H1 (cell line): Measurements from ENCODE around the gene SCAMP5. TPM values are rescaled to one million over a fixed set of nuclear protein-coding genes. Genes with fewer than 3 reads are reported as not detected.

Source experiments
- CTCF ChIA-PET: fragments of 300-600 bp; sonication (Branson Sonifier 250); formaldehyde crosslinking; loops from one replicate; lab custom pipeline; 2021; ENCODE audit not compliant: partially characterized antibody; lab: Charles Lee
- POLR2A ChIA-PET: fragments of 300-600 bp; sonication (Branson Sonifier 250); formaldehyde crosslinking; loops from one replicate; lab custom pipeline; 2021; ENCODE audit warnings: inconsistent platforms; ENCODE audit not compliant: partially characterized antibody; lab: Charles Lee
- DNase-seq, 2 experiments: peaks; one replicate each; pipeline versions ENCODE4 v3.0.0 to v3.0.0-alpha.2; 2010 to 2022; ENCODE audit warnings: low spot score in 2 of 2, low read depth in 1 of 2, mixed read lengths in 1 of 2
- FAIRE-seq: peaks from 2 replicates; lab custom pipeline; 2011; peaks lifted over from hg19 to GRCh38; lab: Jason Lieb, UNC
- H2AFZ ChIP-seq: 2 replicates; pipeline ENCODE4 v1.8.1; 2012; ENCODE audit warnings: low read length, inconsistent platforms
- H2AK5ac ChIP-seq: 2 replicates; pipeline ENCODE4 v1.6.1; 2013; ENCODE audit warnings: low read depth, low read length
- H2BK120ac ChIP-seq: replicated peaks from 2 replicates; pipeline ENCODE3; 2013; ENCODE audit warnings: low read depth, low read length, inconsistent platforms
- H2BK12ac ChIP-seq: 2 replicates; pipeline ENCODE4 v1.6.1; 2013; ENCODE audit warnings: low read depth, low read length
- H2BK15ac ChIP-seq: 2 replicates; pipeline ENCODE4 v1.6.1; 2013; ENCODE audit warnings: low read length
- H2BK20ac ChIP-seq: 2 replicates; pipeline ENCODE4 v1.6.1; 2013; ENCODE audit warnings: low read length
- H2BK5ac ChIP-seq: 2 replicates; pipeline ENCODE4 v1.6.1; 2013; ENCODE audit warnings: low read depth, low read length
- H3K14ac ChIP-seq: 2 replicates; pipeline ENCODE4 v1.6.1; 2013; ENCODE audit warnings: inconsistent platforms; ENCODE audit not compliant: insufficient read length
- H3K18ac ChIP-seq: 2 replicates; pipeline ENCODE4 v1.6.1; 2013; ENCODE audit warnings: low read length; ENCODE audit errors: extremely low read depth
- H3K23ac ChIP-seq: 2 replicates; pipeline ENCODE4 v1.6.1; 2013; ENCODE audit warnings: inconsistent platforms; ENCODE audit not compliant: insufficient read length
- H3K23me2 ChIP-seq: 2 replicates; pipeline ENCODE4 v1.6.1; 2013; ENCODE audit warnings: low read depth, low read length
- H3K27ac ChIP-seq: 2 replicates; pipeline ENCODE4 v1.6.1; 2011; ENCODE audit warnings: low read depth, low read length, inconsistent platforms
- H3K27me3 ChIP-seq, 4 experiments: replicated peaks in 1 of 4; 1 replicate in 1 of 4; 2 replicates in 3 of 4; pipeline versions ENCODE4 v1.6.1 to v1.8.1; 2011 to 2013; ENCODE audit warnings: low read length in 3 of 4, mild to moderate bottlenecking in 3 of 4, inconsistent platforms in 2 of 4, mixed read lengths in 2 of 4, moderate library complexity in 1 of 4; ENCODE audit not compliant: control insufficient read depth in 3 of 4, insufficient read depth in 3 of 4; ENCODE audit errors: extremely low read depth in 1 of 4
- H3K36me3 ChIP-seq, 4 experiments: 2 replicates each; pipeline versions ENCODE4 v1.6.1 to v1.8.1; 2011 to 2013; ENCODE audit warnings: mild to moderate bottlenecking in 4 of 4, low read length in 3 of 4, moderate library complexity in 2 of 4, control low read depth in 1 of 4, inconsistent platforms in 1 of 4; ENCODE audit not compliant: insufficient read depth in 4 of 4, control insufficient read depth in 2 of 4
- H3K4ac ChIP-seq: replicated peaks from 2 replicates; pipeline ENCODE3; 2013; ENCODE audit warnings: low read length, low read depth, mixed read lengths, inconsistent platforms; ENCODE audit not compliant: insufficient read length
- H3K4me1 ChIP-seq, 4 experiments: replicated peaks in 1 of 4; 1 replicate in 1 of 4; 2 replicates in 3 of 4; pipeline versions ENCODE4 v1.6.1 to v1.8.1; 2011 to 2013; ENCODE audit warnings: low read length in 3 of 4, inconsistent platforms in 2 of 4, mixed read lengths in 1 of 4; ENCODE audit not compliant: insufficient read depth in 4 of 4, control insufficient read depth in 3 of 4
- H3K4me2 ChIP-seq, 2 experiments: 2 replicates each; pipeline versions ENCODE4 v1.6.1 to v1.8.1; 2011 to 2013; ENCODE audit warnings: low read depth in 2 of 2, low read length in 2 of 2, control low read depth in 1 of 2, inconsistent platforms in 1 of 2, mild to moderate bottlenecking in 1 of 2; ENCODE audit not compliant: insufficient read depth in 1 of 2
- H3K4me3 ChIP-seq, 4 experiments: fragments of 200-600, 300-600 bp in 1 of 4; sonication (generic), shearing (Covaris generic), sonication (Bioruptor Twin) in 1 of 4; 2 replicates each; pipeline versions ENCODE4 v1.5.1 to v1.8.1; 2011 to 2016; ENCODE audit warnings: low read length in 4 of 4, low read depth in 3 of 4, control low read depth in 2 of 4, inconsistent platforms in 2 of 4, mild to moderate bottlenecking in 2 of 4, mixed read lengths in 1 of 4, moderate library complexity in 1 of 4; ENCODE audit not compliant: insufficient read depth in 2 of 4; ENCODE audit errors: extremely low read depth in 1 of 4
- H3K56ac ChIP-seq: replicated peaks from 2 replicates; pipeline ENCODE3; 2013; ENCODE audit warnings: low read depth, mild to moderate bottlenecking, mixed read lengths, low read length, inconsistent platforms; ENCODE audit not compliant: insufficient read length
- H3K79me1 ChIP-seq: 2 replicates; pipeline ENCODE4 v1.6.1; 2013; ENCODE audit warnings: low read depth, low read length, control low read depth
- H3K79me2 ChIP-seq, 2 experiments: 2 replicates each; pipeline versions ENCODE4 v1.6.1 to v1.8.1; 2012 to 2013; ENCODE audit warnings: low read length in 2 of 2, mild to moderate bottlenecking in 2 of 2, inconsistent platforms in 1 of 2; ENCODE audit not compliant: insufficient read depth in 2 of 2, control insufficient read depth in 1 of 2
- H3K9ac ChIP-seq, 4 experiments: replicated peaks in 1 of 4; 1 replicate in 1 of 4; 2 replicates in 3 of 4; pipeline versions ENCODE4 v1.6.1 to v1.8.1; 2011 to 2013; ENCODE audit warnings: low read depth in 3 of 4, low read length in 3 of 4, control low read depth in 2 of 4, mild to moderate bottlenecking in 2 of 4, moderate library complexity in 2 of 4, inconsistent platforms in 1 of 4; ENCODE audit errors: extremely low read depth in 1 of 4
- H3K9me3 ChIP-seq, 2 experiments: 2 replicates each; pipeline versions ENCODE4 v1.6.1 to v1.8.1; 2012 to 2013; ENCODE audit warnings: mild to moderate bottlenecking in 2 of 2, moderate library complexity in 2 of 2, control low read depth in 1 of 2, inconsistent platforms in 1 of 2, low read depth in 1 of 2, low read length in 1 of 2, mixed read lengths in 1 of 2; ENCODE audit not compliant: insufficient read depth in 2 of 2
- H4K20me1 ChIP-seq, 2 experiments: replicated peaks in 1 of 2; 2 replicates each; pipeline versions ENCODE3 to v1.8.1; 2011 to 2013; ENCODE audit warnings: inconsistent platforms in 2 of 2, low read length in 2 of 2, mild to moderate bottlenecking in 1 of 2; ENCODE audit not compliant: insufficient read depth in 2 of 2, control insufficient read depth in 1 of 2
- H4K5ac ChIP-seq: 2 replicates; pipeline ENCODE4 v1.6.1; 2013; ENCODE audit warnings: low read length, low read depth, mixed read lengths, inconsistent platforms; ENCODE audit not compliant: insufficient read length
- H4K8ac ChIP-seq: 2 replicates; pipeline ENCODE4 v1.8.0; 2013; ENCODE audit warnings: mild to moderate bottlenecking, moderate library complexity, low read length, inconsistent platforms; ENCODE audit not compliant: insufficient read depth; ENCODE audit errors: extremely low read depth
- H4K91ac ChIP-seq: replicated peaks from 2 replicates; pipeline ENCODE3; 2013; ENCODE audit warnings: low read length, mixed read lengths, inconsistent platforms; ENCODE audit not compliant: insufficient read length
- BCL11A ChIP-seq, 2 experiments: IDR thresholded peaks; one replicate each; pipeline ENCODE4 v1.6.1; 2011; ENCODE audit warnings: low read depth in 2 of 2, low read length in 2 of 2, mild to moderate bottlenecking in 2 of 2
- WGBS, 2 experiments: shearing (Covaris generic) in 1 of 2; methylation state at CpG; one replicate each; pipeline versions ENCODE4 v1.1.6 to v1.1.7; 2013 to 2015; ENCODE audit warnings: low lambda C conversion rate in 2 of 2, mixed read lengths in 2 of 2, inconsistent platforms in 1 of 2, low coverage in 1 of 2, missing lambda C conversion rate in 1 of 2; ENCODE audit not compliant: insufficient replicate concordance in 2 of 2, insufficient coverage in 1 of 2, insufficient read length in 1 of 2; ENCODE audit errors: extremely low coverage in 1 of 2, missing lambda C conversion rate in 1 of 2; 5-methylcytosine and 5-hydroxymethylcytosine counted together
- polyA plus RNA-seq, 7 experiments: library from polyadenylated mRNA; depleted of rRNA in 3 of 7; stranded (reverse) in 5 of 7; unstranded in 2 of 7; fragments of >200 nt in 5 of 7; fragments of 200-250 nt in 2 of 7; gene quantifications; 1 replicate in 5 of 7; 2 replicates in 1 of 7; 4 replicates in 1 of 7; pipeline versions ENCODE4 v1.2.1 to v1.2.3, GENCODE V29; 2011 to 2013; ENCODE audit warnings: missing spikeins in 2 of 7, mixed read lengths in 2 of 7
- total RNA-seq: library from RNA; stranded (reverse); fragmentation: NEBNext Ultra II Directional; extraction: Animal tissue kit (Norgen Biotek cat#: 25700); gene quantifications from 2 replicates; pipeline ENCODE4 v1.2.1, GENCODE V29; 2021

SCAMP5 gene
- total and polyA plus RNA-seq, 2 of the 8 experiments (the other 6 are each of a cell fraction or from before 2014, with no cell fraction given): 55.4 to 94.7 TPM

DNA sequence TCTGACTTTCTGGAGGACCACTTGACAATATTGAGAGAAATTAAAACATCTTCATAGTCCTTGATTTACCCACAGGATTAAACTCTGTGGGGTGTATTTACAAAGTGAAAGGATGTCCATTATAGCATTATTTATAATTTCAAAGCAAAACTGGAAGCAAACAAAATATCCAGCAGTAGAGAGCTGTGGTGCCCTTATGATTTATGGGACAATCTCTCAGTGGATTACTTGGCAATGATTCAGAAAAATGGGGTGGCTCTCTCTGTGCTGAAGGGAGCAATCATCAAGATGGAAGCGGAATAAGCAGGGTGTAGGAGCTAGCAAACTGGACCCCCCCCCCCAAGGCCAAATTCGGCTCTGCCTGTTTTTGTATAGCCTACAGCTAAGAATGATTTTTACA is 37.0 kb downstream of the SCAMP5 start:
- Histone ChIP-seq H3K4me1 (peaks cover 3 to 18% (median 11%) of the 10 kb centered on the region in 4 experiments), H4K5ac (no peak overlapping the region), H3K79me2 (no peaks in the 10 kb centered on the region), H2AK5ac (no peak overlapping the region), H2BK120ac (no peak overlapping the region), H3K23me2 (no peaks in the 10 kb centered on the region), H3K14ac (no peak overlapping the region), H2BK5ac (no peak overlapping the region), H2BK20ac (no peak overlapping the region), H3K56ac (no peak overlapping the region), H4K91ac (no peak overlapping the region), H3K4me2 (no peak overlapping the region), H4K8ac (no peak overlapping the region), H3K36me3 (no peaks in the 10 kb centered on the region), H3K27me3 (no peaks in the 10 kb centered on the region), H2BK12ac (no peak overlapping the region), H2AFZ (no peak overlapping the region), H3K27ac (no peak overlapping the region), H3K79me1 (peaks cover 4% of the 10 kb centered on the region; the same call in 1 of the 2 replicates), H3K4ac (no peak overlapping the region), H3K4me3 (no peak overlapping the region), H3K9ac (no peak overlapping the region), H2BK15ac (no peak overlapping the region), H3K9me3 (no peaks in the 10 kb centered on the region), H4K20me1 (peaks cover 6 to 8% of the 10 kb centered on the region in 2 experiments), H3K23ac (no peak overlapping the region), H3K18ac (no peak overlapping the region)
- ChIA-PET POLR2A (interaction anchor here (0.7 kb wide), 1 partner anchor 179 kb away, joined by 4 read pairs; no protein-coding TSS in a partner anchor), CTCF (interaction anchor here (0.6 to 8.5 kb wide), 7 partner anchors 13 to 830 kb away, joined by 4 to 97 read pairs (median 4); partner anchors contain the start of genes C15orf39 and STRA6)
- FAIRE-seq: no peak
- TF ChIP-seq BCL11A (IDR thresholded peaks at IDR 0.05; ENCODE audit: low read depth in 2 of 2, low read length in 2 of 2): no peak
- WGBS, 2 experiments: 100% methylated on average over 2 of the region's 2 CpGs; no CpG with 5 or more reads in 1 of the 2 experiments
- no peak for DNase-seq
